B cell (primary cell): Measurements from ENCODE around the gene LTO1. TPM values are rescaled to one million over a fixed set of nuclear protein-coding genes. Genes with fewer than 3 reads are reported as not detected.

Experiments used
- ATAC-seq: fragments of 200-7000 bp; cut with Tn5 transposase; one replicate; pipeline ENCODE4 v1.10.0; 2021; ENCODE audit warnings: low read depth, mild to moderate bottlenecking, moderate number of reproducible peaks, moderate library complexity
- CTCF ChIA-PET: fragments of 350-600 bp; sonication (Branson Sonifier 250); formaldehyde crosslinking; loops from one replicate; lab custom pipeline; 2021; ENCODE audit warnings: antibody characterized with exemption, inconsistent platforms; lab: Charles Lee
- POLR2A ChIA-PET: fragments of 350-600 bp; sonication (Branson Sonifier 250); formaldehyde crosslinking; loops from one replicate; lab custom pipeline; 2021; ENCODE audit warnings: antibody characterized with exemption; lab: Charles Lee
- DNase-seq: peaks from one replicate; pipeline ENCODE4 v3.0.0; 2013
- H2AFZ ChIP-seq: 2 replicates; pipeline ENCODE4 v1.6.1; 2012; ENCODE audit warnings: mild to moderate bottlenecking, low read depth, low read length; ENCODE audit not compliant: insufficient read depth, poor library complexity, severe bottlenecking
- H3K27ac ChIP-seq, 2 donors: 1 replicate in 1 of 2; 2 replicates in 1 of 2; pipeline ENCODE4 v1.5.1; 2012 to 2013; ENCODE audit warnings: low read length in 2 of 2, mild to moderate bottlenecking in 2 of 2, moderate library complexity in 1 of 2
- H3K27me3 ChIP-seq, 4 experiments: fragments of 200-600 bp in 1 of 4; sonication (generic) in 1 of 4; replicated peaks in 1 of 4; 1 replicate in 2 of 4; 2 replicates in 2 of 4; pipeline versions ENCODE4 v1.6.1 to v1.7.0; 2013 to 2016; ENCODE audit warnings: low read length in 3 of 4, mild to moderate bottlenecking in 2 of 4, mixed read lengths in 1 of 4, moderate library complexity in 1 of 4; ENCODE audit not compliant: insufficient read depth in 4 of 4, control insufficient read depth in 3 of 4; ENCODE audit errors: control extremely low read depth in 1 of 4
- H3K36me3 ChIP-seq, 2 experiments: replicated peaks in 1 of 2; 1 replicate in 1 of 2; 2 replicates in 1 of 2; pipeline versions ENCODE4 v1.6.1 to v1.7.1; 2013; ENCODE audit warnings: low read length in 1 of 2; ENCODE audit not compliant: insufficient read depth in 2 of 2, control insufficient read depth in 1 of 2; ENCODE audit errors: control extremely low read depth in 1 of 2, extremely low read depth in 1 of 2
- H3K4me1 ChIP-seq, 2 donors: fragments of 200-600 bp in 1 of 2; sonication (generic) in 1 of 2; 1 replicate in 1 of 2; 2 replicates in 1 of 2; pipeline versions ENCODE4 v1.5.1 to v1.6.1; 2013 to 2017; ENCODE audit warnings: low read length in 2 of 2; ENCODE audit not compliant: control insufficient read depth in 2 of 2, insufficient read depth in 2 of 2
- H3K4me2 ChIP-seq: replicated peaks from 2 replicates; pipeline ENCODE3; 2012; ENCODE audit warnings: mild to moderate bottlenecking, low read depth, low read length; ENCODE audit not compliant: poor library complexity, severe bottlenecking
- H3K4me3 ChIP-seq, 5 experiments: fragments of 200-600 bp in 1 of 5; sonication (generic) in 1 of 5; 1 replicate in 3 of 5; 2 replicates in 2 of 5; pipeline versions ENCODE4 v1.5.1 to v1.7.0; 2011 to 2016; ENCODE audit warnings: low read length in 4 of 5, mild to moderate bottlenecking in 4 of 5, low read depth in 2 of 5, control low read depth in 1 of 5, moderate library complexity in 1 of 5; ENCODE audit not compliant: insufficient read depth in 1 of 5; ENCODE audit errors: control extremely low read depth in 1 of 5, extremely low read depth in 1 of 5
- H3K79me2 ChIP-seq: fragments of 200-600 bp; sonication (generic); one replicate; pipeline ENCODE4 v1.6.0; 2016; ENCODE audit warnings: low read length; ENCODE audit not compliant: control insufficient read depth, insufficient read depth
- H3K9ac ChIP-seq: fragments of 200-600 bp; sonication (generic); 2 replicates; pipeline ENCODE4 v1.6.1; 2017; ENCODE audit warnings: mild to moderate bottlenecking, low read length, moderate library complexity
- H3K9me3 ChIP-seq, 3 donors: one replicate each; pipeline versions ENCODE4 v1.6.1 to v1.7.1; 2013; ENCODE audit warnings: low read length in 2 of 3; ENCODE audit not compliant: control insufficient read depth in 2 of 3, insufficient read depth in 1 of 3; ENCODE audit errors: control extremely low read depth in 1 of 3
- H4K20me1 ChIP-seq: 2 replicates; pipeline ENCODE4 v1.6.0; 2012; ENCODE audit warnings: mild to moderate bottlenecking, low read length; ENCODE audit not compliant: insufficient read depth, control insufficient read depth, poor library complexity, severe bottlenecking
- H3K27ac Mint-ChIP-seq: one replicate; pipeline ENCODE4 v1.8.0; 2021; ENCODE audit warnings: mixed read lengths
- H3K27me3 Mint-ChIP-seq: one replicate; pipeline ENCODE4 v1.8.0; 2021; ENCODE audit warnings: mixed read lengths
- H3K4me1 Mint-ChIP-seq: one replicate; pipeline ENCODE4 v1.8.0; 2021; ENCODE audit warnings: mixed read lengths
- H3K4me3 Mint-ChIP-seq: one replicate; pipeline ENCODE4 v1.8.0; 2021; ENCODE audit warnings: mixed read lengths
- H3K9me3 Mint-ChIP-seq: one replicate; pipeline ENCODE4 v1.8.0; 2022; ENCODE audit warnings: mixed read lengths; ENCODE audit not compliant: insufficient read depth
- EZH2 ChIP-seq: IDR thresholded peaks from 2 replicates; pipeline ENCODE4 v1.6.1; 2012; ENCODE audit warnings: borderline replicate concordance, low read depth, mild to moderate bottlenecking, moderate library complexity, low read length; ENCODE audit not compliant: insufficient read depth, poor library complexity, severe bottlenecking
- WGBS: methylation state at CpG from one replicate; pipeline ENCODE4 v1.1.5; 2013; ENCODE audit warnings: missing lambda C conversion rate; ENCODE audit not compliant: insufficient coverage; 5-methylcytosine and 5-hydroxymethylcytosine counted together
- intact Hi-C: fragments of 100-400 bp; cut with micrococcal nuclease; formaldehyde crosslinking; loops from one replicate; pipeline ENCODE4 v1.10.0; 2022
- polyA plus RNA-seq: library from polyadenylated mRNA; depleted of rRNA; stranded (reverse); fragments of >200 nt; gene quantifications from 2 replicates; pipeline ENCODE4 v1.2.3, GENCODE V29; 2012
- total RNA-seq, 2 donors: library from RNA; stranded (reverse); fragments of 120-200 nt in 1 of 2; gene quantifications; 1 replicate in 1 of 2; 2 replicates in 1 of 2; pipeline versions ENCODE4 v1.2.3 to v1.2.4, GENCODE V29; 2013 to 2022
- TF ChIP-seq, protein P1 (sequence below): fragments of 200-600 bp; IDR thresholded peaks from one replicate; pipeline ENCODE4 v1.8.0; 2022; ENCODE audit warnings: antibody characterized with exemption, mild to moderate bottlenecking

LTO1 gene
- total and polyA plus RNA-seq, 2 donors (not counting 1 experiment from before 2014, with no cell fraction given) = 44.4 to 68.8 TPM

DNA sequence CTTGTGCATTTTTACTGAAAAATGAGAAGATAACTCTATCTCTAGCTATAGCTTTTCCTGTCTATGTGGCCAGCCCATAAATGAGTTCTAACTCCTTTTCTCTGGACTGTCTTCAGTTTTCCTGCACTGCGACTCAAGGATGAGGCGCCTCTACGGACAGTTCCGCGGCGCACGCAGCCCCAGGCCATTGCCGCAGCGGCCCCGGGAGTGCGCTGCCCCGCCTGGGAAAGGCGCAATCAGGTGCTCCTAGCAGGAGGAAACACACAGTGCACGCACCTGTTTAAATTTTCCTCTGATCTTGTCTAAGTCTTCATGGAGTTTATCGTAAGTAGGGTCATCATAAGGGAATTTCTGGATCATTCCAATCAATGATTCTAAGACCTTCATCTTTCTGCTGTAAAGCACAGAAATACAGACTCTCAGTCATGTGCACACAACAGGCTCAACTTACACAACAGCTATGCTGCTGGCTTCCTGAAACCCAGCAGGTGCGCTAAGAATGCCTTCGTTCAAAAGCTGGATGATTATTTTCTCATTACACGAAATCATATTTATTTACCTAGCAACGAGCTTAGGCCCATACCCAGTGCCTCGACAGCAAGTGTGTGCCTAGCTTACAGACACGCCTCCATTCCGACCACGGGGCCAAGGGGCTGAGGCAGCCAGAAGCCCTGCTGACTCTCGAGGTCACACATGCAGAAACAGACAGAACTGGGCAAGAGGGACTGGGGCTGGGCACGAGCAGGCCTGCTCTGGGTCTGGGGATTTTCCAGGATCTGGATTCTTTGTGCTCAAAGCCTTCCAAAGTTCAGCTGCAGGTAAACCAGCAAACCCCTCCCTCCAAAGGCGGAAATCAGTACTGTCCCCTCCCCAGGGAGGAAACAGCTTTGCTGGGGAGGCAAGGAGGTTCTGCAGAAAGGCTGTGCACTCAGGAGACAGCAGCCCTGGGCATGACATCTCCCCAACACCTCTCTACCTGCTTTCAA, 7.2 kb downstream of the LTO1 start:
- H3K27me3 ChIP-seq = no peaks in the 10 kb centered on the region
- no peak overlapping the region for H3K27ac ChIP-seq
- no peak overlapping the region for H2AFZ ChIP-seq
- peaks cover 0 to 70% of the 10 kb centered on the region in 2 experiments for H3K36me3 ChIP-seq
- no peaks in the 10 kb centered on the region for H3K79me2 ChIP-seq
- H3K4me1 Mint-ChIP-seq = peaks cover 15% of the 10 kb centered on the region
- DNase-seq = no peak
- H3K4me1 ChIP-seq = peaks cover 0 to 3% of the 10 kb centered on the region in 2 donors
- TF ChIP-seq EZH2 = no peak
- TF ChIP-seq, protein P1, sequence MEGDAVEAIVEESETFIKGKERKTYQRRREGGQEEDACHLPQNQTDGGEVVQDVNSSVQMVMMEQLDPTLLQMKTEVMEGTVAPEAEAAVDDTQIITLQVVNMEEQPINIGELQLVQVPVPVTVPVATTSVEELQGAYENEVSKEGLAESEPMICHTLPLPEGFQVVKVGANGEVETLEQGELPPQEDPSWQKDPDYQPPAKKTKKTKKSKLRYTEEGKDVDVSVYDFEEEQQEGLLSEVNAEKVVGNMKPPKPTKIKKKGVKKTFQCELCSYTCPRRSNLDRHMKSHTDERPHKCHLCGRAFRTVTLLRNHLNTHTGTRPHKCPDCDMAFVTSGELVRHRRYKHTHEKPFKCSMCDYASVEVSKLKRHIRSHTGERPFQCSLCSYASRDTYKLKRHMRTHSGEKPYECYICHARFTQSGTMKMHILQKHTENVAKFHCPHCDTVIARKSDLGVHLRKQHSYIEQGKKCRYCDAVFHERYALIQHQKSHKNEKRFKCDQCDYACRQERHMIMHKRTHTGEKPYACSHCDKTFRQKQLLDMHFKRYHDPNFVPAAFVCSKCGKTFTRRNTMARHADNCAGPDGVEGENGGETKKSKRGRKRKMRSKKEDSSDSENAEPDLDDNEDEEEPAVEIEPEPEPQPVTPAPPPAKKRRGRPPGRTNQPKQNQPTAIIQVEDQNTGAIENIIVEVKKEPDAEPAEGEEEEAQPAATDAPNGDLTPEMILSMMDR = no peak
- no peak overlapping the region for H3K27ac Mint-ChIP-seq
- H4K20me1 ChIP-seq = peaks cover 18% of the 10 kb centered on the region
- WGBS = 96% methylated on average over 25 of the region's 26 CpGs
- H3K27me3 Mint-ChIP-seq = no peaks in the 10 kb centered on the region
- CTCF ChIA-PET = interaction anchor here (1.8 to 4.3 kb wide), 3 partner anchors 9 to 567 kb away, joined by 4 to 21 read pairs (median 13); no protein-coding TSS in a partner anchor
- no peaks in the 10 kb centered on the region for H3K9me3 Mint-ChIP-seq
- no peak overlapping the region for H3K4me3 ChIP-seq
- intact Hi-C loops = no loop called here
- H3K4me3 Mint-ChIP-seq = no peak overlapping the region
- H3K4me2 ChIP-seq = no peak overlapping the region
- no peak overlapping the region for H3K9ac ChIP-seq
- POLR2A ChIA-PET = no interaction called here
- ATAC-seq = no peak
- H3K9me3 ChIP-seq = no peaks in the 10 kb centered on the region
